Neural cell (in vitro differentiated cells): ENCODE results near the gene ATP1A2.

Experiments
- CTCF ChIP-seq: fragments of 450-650 bp; IDR thresholded peaks from 2 replicates; pipeline ENCODE4 v1.5.1; 2014; ENCODE audit warnings: antibody characterized with exemption, mild to moderate bottlenecking, moderate library complexity; ENCODE audit not compliant: poor library complexity, severe bottlenecking
- EP300 ChIP-seq: fragments of 450-650 bp; conservative IDR thresholded peaks from 2 replicates; pipeline ENCODE4 v1.6.1; 2014; ENCODE audit warnings: antibody characterized with exemption, mild to moderate bottlenecking, moderate library complexity; ENCODE audit not compliant: poor library complexity, severe bottlenecking
- REST ChIP-seq: IDR thresholded peaks from 2 replicates; pipeline ENCODE4 v1.6.1; 2012; ENCODE audit warnings: borderline replicate concordance

DNA sequence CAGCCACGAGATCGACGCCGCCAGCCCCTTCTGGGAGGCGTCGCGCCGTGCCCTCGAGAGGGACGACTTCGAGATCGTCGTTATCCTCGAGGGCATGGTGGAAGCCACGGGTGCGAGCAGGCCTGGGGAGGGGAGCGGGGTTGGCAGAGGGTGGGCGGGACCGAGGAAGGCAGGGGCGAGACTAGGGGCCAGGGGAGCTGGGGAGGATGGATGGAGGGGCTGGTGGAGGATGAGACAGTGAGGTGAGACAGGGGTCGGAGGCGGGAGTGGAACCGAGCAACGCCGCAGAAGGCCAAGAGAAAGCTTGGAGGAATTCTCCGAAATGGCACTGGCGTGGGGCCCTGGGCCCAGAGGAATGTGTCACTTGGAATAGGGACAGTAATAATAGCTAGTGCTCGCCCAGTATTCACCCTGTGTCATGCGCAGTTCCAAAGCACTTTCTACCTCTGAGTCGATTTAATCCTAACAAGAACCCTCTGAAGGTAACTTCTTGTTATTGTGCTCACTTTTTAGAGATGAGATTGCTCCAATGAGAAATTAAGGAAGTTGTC, 30.7 kb upstream of the ATP1A2 start:
- no peak for TF ChIP-seq EP300
- no peak for TF ChIP-seq REST
- no peak for TF ChIP-seq CTCF
